GM12892 (cell line): Measurements from ENCODE around the gene LPAR3.

Experiments
- POLR2A ChIP-seq: IDR thresholded peaks from 2 replicates; pipeline ENCODE4 v1.6.1; 2011; ENCODE audit warnings: low read depth, low read length, control low read depth
- POLR2AphosphoS5 ChIP-seq: IDR thresholded peaks from 2 replicates; pipeline ENCODE4 v1.6.1; 2011; ENCODE audit warnings: low read depth, low read length, control low read depth

GRCh38 chr1:84887261-84887934 lies 5.6 kb downstream of the LPAR3 start:
- TF ChIP-seq POLR2A: no peak
- TF ChIP-seq POLR2AphosphoS5: no peak
